Urothelium cell line (cell line): ENCODE measurements around the gene PRKCQ.

Source experiments
- DNase-seq: peaks from one replicate; pipeline ENCODE4 v3.0.0; 2011; ENCODE audit warnings: low spot score, mixed read lengths
- FAIRE-seq: peaks from 2 replicates; lab custom pipeline; 2011; peaks lifted over from hg19 to GRCh38; lab: Jason Lieb, UNC

PRKCQ gene

DNA sequence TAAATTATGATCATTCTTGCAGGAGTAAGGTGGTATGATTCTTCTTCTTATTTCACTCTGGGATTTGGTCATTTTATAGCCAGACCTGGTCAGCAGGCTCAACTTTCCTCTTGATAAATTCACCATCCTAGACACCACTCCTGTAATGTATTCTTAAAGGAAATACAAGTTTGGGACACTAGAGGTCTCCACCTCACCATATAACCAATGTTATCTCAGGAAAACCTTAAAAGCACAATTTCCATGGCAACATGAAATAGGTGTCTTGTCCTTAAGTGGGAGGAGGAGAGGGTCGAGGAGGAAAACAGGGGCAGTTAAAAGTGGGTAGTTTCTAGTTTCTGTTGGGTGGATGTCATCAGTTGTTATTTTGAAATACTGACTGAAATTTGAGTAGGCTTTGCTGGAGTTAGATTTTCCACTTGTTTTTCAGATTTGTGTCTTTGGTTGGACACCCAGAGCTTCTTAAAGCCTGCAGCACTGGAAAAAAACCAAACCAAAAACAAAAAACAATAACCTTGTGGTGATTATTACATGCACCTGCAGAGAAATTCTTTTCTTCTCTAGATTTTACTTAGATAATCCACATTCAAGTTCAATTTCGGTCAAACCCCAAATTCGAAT, 163.1 kb downstream of the PRKCQ start:
- FAIRE-seq: no peak
- peak; percentile 29 for DNase-seq

DNA sequence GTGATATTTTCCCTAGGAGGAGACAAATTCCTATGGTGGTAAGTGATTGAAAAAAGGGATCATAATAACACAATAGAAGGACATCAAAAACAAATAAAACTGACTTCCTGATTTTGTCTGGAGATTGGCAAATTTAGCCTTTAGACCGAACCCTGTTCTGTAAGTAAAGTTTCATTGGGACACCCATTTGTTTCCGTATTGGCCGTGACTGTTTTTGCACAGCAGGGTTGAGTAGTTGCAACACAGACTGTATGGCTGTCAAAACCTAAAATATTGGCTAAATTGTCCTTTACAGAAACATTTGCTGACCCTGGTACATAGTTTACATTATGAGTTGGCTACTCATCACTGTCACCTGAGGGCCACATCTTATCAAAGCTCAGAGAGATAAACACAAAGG, 168.6 kb downstream of the PRKCQ start:
- FAIRE-seq: no peak
- DNase-seq: no peak

DNA sequence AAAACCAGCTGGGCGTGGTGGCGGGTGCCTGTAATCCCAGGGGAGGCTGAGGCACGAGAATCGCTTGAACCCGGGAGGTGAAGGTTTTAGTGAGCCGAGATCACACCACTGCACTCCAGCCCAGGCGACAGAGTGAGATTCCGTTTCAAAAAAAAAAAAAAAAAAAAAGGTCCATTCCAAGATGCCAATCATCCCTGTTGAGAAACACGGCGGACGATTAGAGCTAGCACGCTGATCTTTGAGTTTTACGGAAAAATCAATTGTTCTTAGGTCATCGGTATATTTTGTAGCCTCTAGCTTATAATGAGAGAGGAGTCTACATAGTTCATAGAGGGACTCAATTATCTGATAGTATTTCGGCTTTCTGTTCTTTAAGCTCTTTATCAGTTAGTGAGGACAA, 169.2 kb downstream of the PRKCQ start:
- no peak for FAIRE-seq
- no peak for DNase-seq

DNA sequence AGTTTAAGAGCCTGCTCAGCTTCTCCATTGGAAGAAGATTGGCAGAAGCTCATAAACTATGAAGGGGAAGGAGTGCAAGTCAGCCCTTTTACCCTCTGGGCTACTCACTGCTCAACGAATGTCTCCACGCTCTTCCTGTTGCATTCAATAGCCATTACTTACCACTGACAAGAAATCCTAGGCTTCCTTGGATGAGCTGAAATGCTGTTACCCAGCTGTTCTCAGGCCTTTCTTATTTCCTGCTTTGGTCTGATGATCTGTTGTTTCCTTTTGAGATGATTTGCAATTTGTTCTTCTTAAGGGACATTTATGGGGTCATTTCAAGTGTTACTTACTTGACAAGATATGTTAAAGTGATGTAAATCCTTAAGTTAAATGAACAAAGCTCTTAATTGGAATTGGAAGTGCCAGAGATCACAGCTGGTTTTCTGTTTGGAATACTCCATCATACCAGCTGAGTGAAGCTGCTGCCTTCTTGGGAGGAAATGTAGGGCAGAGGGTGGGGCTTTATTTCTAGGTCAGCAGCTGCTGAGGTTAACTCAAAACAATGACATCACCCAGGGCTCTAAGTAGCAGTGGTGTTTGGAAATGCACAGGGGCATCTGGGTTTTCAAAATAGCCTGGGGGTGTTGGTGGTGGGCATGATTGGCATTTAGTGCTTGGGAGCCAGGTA, 170.0 kb downstream of the PRKCQ start:
- DNase-seq: peak; percentile 36
- FAIRE-seq: no peak

DNA sequence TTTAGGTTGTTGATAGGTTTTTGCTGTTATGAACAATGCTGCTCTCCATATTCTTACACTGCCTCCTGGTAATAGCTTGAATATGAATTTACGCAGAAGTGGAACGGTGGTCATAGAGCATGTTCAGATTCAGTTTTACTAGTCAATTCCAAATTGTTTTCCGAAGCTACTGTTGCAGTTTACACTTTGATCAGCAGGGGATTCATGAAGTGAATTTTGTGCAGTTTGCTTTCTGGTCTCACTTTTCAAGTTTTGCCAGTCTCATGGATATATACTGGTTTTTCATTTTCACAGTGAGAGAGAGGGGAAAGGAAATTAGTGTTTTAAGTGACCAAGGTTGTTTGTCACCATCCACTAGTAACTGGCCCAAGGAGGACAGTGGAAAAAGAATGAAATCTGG, 171.3 kb downstream of the PRKCQ start:
- no peak for DNase-seq
- no peak for FAIRE-seq

DNA sequence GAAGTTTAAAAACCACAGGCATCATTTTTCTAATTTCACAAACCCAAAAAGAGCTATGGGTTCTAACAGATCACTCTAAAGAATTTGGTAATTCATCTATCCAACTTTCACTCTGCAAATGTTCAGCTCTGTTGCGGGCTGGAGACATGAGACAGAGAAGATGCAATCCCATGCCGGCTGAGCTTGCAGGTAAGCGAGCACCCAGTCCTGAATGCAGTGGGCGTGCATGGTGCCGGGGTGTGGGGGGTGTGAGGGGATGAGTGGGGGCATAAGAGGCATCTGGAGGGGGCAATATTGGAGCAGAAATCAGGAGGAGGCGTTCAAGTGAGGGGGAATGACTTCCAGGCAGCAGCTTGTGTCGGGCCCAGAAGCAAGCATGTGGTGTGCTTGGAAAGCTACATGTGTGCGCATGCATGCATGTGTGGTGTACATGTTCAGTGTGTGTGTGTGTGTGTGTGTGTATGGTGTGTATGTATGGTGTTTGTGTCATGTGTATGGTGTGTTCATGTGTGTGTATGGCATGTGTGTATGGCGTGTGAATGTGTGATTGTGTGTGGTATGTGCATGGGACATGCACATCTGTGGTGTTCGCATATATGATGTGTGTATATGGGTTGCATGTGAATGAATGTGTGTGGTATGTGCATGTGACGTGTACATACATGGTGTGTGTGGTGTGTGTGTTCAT, 172.9 kb downstream of the PRKCQ start:
- DNase-seq (no peak), FAIRE-seq (peak; percentile 97)

DNA sequence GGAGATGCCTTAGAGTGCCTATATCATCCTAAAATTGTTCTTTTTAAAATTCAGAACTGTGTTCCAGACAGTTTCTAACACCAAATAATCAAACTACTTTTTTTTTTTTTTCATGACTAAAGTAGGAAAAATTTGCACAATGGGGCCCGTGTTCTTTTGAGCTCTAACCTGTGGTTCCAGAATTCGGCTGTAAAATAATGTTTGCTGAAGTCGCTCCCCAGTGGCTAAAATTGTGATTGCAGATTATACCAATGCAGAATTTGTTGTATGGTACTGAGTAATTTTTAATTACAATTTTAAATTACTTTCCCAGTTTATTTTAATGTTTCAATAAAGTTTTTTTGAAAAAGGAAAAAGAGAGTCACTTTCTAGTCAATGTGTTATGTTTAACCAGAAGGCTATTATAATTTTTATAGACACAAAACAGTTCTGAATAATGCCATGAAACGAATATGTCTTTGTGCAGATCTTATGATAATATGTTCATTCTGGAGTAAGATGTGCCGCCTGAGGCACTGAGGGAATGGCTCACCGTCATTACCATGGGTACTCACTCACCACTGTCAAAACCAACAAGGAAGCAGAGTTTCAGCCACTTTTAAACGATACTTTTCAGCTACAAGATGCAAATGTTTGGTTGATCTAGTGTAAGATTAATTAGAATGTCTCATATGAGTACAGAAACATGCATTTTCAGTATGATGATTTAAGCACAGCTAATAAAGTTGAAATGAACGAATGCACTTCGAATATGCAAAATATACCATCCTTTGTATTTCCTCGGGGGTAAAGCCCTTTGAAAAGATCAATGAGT, 173.6 kb downstream of the PRKCQ start:
- FAIRE-seq: no peak
- DNase-seq: peak; percentile 46

DNA sequence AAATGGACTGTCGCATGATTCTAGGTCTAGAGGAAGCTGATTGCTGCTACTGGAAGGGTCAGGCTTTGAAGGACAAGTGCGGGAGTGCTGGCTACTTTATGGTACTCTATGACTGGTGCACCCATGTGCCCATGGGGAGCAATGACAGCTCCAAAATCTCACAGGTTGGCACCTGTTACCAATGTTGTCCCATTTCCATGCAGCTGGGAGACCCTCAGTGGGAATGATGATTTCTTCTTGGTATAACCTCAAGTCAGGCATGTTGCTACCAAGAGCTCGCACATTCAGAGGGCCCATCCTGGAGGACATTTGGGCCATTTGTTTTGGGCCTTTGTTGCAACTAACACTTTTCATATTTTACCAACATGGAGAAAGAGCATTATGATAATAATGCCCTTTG, 174.4 kb downstream of the PRKCQ start:
- no peak for DNase-seq
- no peak for FAIRE-seq

DNA sequence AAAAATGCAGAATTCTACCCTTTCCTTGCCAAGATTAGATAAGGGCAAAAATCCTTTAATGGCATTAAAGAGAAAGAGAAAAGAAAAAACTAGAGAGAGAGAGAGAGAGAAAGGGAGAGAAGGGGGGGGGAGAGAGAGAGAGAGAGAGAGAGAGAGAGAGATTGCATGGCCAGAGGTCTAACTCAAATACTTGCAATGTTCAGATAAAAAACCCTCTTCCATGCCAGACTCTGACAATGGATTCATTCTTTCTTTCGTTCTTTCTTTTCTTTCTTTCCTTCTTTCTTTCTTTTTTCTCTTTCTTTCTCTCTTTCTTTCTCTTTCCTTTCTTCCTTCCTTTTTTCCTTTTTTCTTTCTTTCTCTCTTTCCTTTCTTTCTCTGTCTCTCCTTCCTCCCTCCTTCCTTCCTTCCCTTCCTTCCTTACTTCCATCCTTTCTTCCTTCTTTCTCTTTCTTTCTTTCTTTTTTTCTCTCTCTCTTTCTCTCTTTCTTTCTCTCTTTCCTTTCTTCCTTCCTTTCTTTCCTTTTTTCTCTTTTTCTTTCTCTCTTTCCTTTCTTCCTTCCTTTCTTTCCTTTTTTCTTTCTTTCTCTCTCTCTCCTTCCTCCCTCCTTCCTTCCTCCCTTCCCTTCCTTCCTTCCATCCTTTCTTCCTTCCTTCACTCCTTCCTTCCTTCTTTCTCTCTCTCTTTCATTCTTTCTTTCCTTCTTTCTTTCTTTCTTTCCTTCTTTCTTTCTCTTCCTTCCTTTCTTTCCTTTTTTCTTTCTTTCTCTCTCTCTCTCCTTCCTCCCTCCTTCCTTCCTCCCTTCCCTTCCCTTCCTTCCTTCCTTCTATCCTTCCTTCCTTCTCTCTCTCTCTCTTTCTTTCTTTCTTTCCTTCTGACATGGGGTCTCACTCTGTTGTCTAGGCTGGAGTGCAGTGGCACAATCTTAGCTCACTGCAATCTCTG, 175.7 kb downstream of the PRKCQ start:
- no peak for DNase-seq
- no peak for FAIRE-seq

DNA sequence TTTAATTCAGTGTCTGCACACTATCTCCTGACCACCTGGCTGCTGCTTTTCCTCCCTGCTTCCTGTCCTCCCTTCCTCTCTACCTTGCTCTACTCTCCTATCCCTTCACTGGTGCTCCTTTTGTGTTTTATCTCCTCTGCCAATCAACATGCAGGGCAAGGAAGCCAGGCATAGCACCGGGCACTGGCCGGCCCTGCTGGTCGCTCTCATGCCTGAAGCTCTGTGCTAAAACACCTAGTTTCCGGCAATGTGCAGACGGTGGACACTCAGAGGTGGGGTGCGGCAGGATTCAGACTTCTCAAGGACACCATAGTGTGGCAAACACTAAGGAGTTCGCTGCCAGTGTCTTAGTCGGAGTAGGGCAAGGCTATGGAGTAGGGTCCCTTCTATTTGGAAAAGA, 177.1 kb downstream of the PRKCQ start:
- FAIRE-seq (no peak), DNase-seq (no peak)

DNA sequence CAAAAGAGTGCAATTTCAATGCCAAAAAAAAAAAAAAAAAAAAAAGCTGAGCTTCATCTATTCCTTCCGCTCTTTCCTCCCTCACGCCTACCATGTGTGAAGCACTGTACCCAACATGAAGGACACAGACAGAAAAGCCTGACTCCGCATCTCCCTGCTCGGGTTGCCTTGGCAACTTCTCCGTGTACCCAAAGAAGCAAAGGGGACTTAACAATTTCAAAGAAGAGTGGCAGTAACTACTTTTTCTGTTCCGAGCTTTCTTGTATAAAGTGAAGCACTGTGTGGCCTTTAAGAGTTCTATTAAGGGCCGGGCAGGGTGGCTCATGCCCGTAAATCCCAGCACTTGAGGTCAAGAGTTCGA, 177.7 kb downstream of the PRKCQ start:
- DNase-seq (no peak), FAIRE-seq (no peak)

DNA sequence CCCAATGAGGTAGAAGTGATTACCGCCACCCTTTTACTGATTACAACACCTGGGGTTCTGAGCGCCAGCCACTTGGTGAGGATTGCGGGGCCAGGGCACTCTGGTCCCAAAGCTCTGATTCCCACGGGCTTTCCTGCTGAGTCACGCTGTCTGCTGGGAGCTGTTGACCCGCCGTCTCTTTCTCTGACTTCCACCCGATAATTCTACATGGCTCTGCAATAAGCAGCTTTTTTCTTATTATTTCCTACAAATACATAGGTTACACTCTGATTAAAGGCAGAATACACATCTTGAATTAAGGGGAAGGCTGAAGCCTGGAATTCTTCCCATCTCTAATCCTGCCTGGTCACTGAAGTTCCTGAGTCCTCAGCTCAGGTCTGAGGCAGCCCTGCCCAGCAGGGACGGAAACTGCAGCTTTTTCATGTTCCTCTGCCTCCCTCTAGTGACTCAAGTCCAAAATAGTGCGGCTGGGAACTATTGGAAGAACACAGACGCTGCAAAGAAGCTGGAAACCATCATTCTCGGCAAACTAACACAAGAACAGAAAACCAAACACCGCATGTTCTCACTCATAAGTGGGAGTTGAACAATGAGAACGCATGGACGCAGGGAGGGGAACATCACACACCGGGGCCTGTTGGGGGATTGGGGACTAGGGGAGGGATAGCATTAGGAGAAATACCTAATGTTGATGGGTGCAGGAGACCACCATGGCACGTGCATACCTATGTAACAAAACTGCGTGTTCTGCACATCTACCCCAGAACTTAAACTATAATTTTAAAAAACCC, 178.3 kb downstream of the PRKCQ start:
- DNase-seq (peak; percentile 90), FAIRE-seq (no peak)

DNA sequence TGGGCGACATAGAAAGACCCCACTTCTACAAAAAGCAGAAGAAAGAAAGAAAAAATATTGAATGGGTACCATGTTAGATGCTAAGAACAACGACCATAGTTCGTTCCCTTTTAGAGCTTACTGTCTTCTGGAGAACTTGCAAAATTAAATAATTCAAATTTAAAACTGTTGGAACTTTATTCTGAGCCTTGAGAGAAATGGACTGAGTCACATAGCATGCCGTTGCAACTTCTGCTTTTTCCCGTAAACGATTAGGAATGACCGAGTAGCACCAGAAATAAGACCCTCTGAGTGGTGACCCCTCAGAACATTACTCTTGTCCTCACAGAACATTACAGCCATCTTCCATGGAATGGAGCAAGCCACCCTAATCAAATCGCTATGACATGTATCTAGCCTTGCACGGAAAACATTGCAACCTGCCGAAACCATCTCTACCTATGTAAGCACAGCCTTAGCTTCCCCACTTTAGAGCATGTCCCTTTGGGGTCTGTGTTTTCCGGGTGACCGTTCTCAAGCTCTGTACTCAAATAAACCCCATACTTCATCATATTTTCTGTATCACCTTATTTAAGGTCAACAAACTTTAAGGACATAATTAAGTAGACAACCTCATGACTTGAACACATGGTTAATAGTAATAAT, 179.1 kb downstream of the PRKCQ start:
- FAIRE-seq (no peak), DNase-seq (no peak)

DNA sequence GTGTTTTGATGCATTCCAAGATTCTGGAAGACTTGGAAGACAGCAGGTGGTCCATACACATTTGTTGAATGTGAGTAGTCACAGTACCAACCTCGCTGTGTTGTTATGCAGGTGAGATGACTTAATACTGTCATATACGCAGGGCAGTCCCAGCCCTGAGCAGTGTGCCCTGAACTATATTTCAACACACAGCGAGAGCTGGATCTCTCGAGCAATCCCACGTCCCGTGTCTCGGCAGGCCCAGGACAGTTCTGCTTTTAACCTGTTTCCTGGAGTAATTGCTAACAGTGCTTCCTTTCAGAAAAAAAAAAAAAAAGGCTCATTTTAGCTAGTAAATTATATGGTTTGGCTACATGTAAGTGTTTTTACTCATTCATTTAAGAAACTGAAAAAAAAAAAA, 179.7 kb downstream of the PRKCQ start:
- DNase-seq (no peak), FAIRE-seq (no peak)

DNA sequence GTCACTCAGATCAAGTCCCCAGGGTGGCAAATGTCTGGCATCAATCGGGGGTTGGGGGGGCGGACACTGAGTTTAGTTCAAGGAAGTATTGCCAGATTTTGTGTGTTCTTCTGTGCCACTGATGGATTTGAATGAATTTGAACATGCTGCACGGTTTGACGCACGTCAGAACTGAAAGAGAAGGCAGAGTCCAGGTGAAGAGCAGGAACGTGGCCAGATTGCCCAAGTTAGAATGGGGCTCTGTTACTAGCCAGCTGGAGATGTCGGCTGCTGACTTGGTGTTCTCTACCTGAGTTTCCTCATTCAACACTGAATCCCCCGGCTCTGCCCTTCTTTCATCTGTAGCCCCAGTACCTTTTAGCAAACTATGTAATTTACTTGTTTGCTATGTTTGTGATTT, 180.2 kb downstream of the PRKCQ start:
- no peak for FAIRE-seq
- DNase-seq: no peak

DNA sequence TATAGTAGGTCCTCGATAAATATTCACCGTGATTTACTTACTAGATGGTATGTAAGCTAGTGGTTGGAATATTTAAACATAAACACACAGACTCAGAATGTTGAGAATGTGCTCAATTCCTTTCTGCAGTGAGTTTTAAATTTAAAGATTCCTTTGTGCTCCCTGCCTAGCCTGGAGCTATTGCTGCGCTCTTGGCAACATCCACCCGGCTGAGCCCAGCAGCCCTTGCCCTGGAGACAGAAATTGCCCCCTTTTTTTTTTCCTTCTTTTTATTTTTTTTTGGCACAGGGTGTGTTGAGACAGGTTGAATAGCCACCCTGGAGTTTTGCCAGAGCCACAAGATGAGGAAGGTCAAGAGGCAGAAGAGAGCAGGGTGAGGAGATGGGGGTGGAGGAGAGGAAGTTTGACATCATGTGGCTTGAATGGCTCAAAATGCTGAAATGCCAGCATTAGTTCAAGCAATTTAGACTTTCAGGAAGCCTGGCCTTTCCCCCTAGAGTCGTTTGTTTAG, 180.8 kb downstream of the PRKCQ start:
- DNase-seq (no peak), FAIRE-seq (no peak)

DNA sequence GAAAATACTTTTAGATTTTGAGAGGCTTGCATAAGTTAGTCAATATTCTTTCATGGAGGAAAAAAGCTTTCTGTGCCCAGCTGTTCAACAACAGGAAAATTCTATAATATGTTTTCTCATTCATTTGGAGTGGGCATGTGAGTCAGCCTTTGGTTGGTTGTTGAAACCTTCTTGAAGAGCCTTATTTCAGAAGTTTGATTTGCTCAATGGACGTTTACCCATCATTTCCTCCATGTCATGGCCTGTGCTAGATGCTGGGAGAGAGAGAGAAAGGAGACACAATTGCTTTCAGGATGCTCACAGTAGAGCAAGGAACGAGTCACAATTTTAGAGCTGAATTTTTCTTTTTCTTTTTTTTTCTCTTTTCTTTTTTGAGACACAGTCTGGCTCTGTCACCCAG, 181.7 kb downstream of the PRKCQ start:
- FAIRE-seq (no peak), DNase-seq (no peak)

DNA sequence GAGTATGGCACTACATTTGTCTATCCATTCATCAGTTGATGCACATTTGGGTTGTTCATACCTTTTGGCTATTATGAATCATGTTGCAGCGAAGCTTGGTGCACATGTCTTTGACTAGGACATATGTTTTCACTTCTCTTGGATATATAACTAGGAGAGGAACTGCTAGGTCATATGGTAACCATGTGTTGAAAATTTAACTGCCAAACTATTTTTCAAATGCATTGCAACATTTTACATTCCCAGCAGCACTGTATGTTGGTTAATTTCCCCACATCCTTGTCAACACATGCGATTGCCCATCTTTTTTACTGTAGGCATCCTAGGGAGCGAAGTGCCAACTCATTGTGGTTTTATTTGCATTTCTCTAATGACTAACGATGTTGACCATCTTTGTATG, 183.4 kb downstream of the PRKCQ start:
- DNase-seq (no peak), FAIRE-seq (no peak)

DNA sequence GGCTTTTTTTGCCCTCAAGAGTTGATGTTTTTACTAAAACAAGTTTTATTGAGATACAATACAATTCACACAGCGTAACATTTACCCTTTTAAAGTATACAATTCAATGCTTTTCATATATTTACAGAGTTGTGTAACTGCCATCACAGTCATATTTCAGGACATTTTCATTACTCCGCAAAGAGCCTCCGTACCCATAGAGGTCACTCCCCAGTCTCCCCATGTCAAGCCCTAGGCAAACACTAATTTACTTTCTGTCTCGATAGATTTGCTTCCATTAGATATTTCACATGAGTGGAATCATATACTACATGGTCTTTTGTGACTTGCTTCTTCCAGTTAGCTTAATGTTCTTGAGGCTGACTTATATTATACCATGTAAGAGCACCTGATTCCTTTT, 183.8 kb downstream of the PRKCQ start:
- no peak for DNase-seq
- FAIRE-seq: no peak
